ENCODE data around the gene IGSF5.

DNA sequence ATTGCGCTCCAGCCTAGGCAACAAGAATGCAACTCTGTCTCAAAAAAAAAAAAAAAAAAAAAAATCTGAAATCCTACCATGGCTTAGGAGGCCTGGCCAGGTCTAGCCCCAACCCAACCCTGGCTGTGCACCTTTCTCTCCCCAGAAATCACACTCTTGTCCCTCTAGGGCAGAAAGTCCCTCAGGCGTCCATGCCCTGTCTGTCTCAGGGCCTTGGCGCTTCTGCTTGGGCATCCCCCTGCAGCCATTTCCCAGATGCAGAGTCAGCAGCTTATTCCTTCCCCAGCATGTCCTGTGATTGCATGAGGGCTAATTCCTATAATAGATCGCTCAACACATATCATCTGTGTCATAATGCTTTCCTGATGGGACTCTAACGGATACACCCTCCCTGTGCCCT lies 65.0 kb downstream of the IGSF5 start:
- no peak for TF ChIP-seq EZH2 (IDR thresholded peaks at IDR 0.05; ENCODE audit: low read length, missing control alignments)
- TF ChIP-seq, protein P1, sequence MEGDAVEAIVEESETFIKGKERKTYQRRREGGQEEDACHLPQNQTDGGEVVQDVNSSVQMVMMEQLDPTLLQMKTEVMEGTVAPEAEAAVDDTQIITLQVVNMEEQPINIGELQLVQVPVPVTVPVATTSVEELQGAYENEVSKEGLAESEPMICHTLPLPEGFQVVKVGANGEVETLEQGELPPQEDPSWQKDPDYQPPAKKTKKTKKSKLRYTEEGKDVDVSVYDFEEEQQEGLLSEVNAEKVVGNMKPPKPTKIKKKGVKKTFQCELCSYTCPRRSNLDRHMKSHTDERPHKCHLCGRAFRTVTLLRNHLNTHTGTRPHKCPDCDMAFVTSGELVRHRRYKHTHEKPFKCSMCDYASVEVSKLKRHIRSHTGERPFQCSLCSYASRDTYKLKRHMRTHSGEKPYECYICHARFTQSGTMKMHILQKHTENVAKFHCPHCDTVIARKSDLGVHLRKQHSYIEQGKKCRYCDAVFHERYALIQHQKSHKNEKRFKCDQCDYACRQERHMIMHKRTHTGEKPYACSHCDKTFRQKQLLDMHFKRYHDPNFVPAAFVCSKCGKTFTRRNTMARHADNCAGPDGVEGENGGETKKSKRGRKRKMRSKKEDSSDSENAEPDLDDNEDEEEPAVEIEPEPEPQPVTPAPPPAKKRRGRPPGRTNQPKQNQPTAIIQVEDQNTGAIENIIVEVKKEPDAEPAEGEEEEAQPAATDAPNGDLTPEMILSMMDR (conservative IDR thresholded peaks at IDR 0.05 in 1 of 2, IDR thresholded peaks at IDR 0.05 in 1 of 2; ENCODE audit: low read depth in 1 of 2, low read length in 2 of 2), result no peak

Data from fibroblast of lung (primary cell).